AG09319 (cell line): ENCODE measurements around the gene EML6.
"Not testable (repeated sequence)": the region's sequence is repeated elsewhere in the genome, so short reads cannot be mapped to it uniquely, and the experiment has no call there.

ENCODE experiments used
- DNase-seq: peaks from one replicate; pipeline ENCODE4 v3.0.0-alpha.2; 2010; ENCODE audit warnings: low read depth; ENCODE audit errors: extremely low read depth
- TF ChIP-seq, protein P1 (sequence below): IDR thresholded peaks from 2 replicates; pipeline ENCODE4 v1.5.1; 2011; ENCODE audit warnings: low read depth, mild to moderate bottlenecking, inconsistent platforms, low read length, moderate library complexity

Gene EML6

DNA sequence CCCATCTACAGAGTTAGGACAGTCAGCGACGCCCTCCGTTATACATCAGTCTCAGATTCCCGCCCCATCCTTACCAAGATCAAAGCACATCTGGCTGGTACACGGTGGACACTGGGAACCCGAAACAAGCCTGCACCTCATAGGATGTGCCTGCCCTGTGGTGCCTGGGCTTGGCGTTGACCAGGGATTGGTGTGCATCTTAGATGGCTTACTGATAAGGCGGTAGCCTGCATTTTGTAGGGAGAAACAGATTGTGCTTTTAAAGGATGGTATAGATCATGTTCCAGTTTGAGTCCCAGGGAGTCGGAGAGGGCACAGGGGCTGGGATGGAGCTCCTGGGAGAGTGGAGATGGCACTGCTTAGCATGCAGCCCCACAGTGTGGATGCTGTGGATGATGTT is 108.0 kb downstream of the EML6 start:
- no peak for DNase-seq
- TF ChIP-seq, protein P1, sequence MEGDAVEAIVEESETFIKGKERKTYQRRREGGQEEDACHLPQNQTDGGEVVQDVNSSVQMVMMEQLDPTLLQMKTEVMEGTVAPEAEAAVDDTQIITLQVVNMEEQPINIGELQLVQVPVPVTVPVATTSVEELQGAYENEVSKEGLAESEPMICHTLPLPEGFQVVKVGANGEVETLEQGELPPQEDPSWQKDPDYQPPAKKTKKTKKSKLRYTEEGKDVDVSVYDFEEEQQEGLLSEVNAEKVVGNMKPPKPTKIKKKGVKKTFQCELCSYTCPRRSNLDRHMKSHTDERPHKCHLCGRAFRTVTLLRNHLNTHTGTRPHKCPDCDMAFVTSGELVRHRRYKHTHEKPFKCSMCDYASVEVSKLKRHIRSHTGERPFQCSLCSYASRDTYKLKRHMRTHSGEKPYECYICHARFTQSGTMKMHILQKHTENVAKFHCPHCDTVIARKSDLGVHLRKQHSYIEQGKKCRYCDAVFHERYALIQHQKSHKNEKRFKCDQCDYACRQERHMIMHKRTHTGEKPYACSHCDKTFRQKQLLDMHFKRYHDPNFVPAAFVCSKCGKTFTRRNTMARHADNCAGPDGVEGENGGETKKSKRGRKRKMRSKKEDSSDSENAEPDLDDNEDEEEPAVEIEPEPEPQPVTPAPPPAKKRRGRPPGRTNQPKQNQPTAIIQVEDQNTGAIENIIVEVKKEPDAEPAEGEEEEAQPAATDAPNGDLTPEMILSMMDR, result no peak

- no peak for DNase-seq
- TF ChIP-seq, protein P1, result no peak
These were observed 111.3 kb downstream of the EML6 start for GRCh38 chr2:54834721-54835120.

DNA sequence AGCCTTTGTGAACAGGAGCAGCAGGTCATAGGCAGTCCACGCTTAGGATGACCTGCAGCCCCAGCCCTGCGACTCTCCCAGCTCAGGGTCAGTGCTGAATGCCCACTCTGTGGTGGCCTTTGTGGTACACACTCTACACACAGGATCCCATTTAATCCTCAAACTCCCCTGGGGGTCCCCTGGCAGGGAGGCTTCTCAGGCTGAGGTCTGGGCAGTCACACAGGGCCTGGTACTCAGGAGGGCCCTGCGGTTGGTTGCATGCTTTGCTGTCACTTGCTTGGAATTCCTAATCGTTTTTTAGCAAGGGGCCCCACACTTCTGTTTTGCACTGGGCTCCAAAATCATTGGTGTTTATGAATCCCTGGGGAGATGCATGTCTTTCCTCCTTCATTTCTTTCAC is 113.0 kb downstream of the EML6 start:
- DNase-seq, result no peak
- TF ChIP-seq, protein P1, result no peak

GRCh38 chr2:54838585-54839035 is 115.1 kb downstream of the EML6 start:
- peak; percentile 38 for DNase-seq
- TF ChIP-seq, protein P1, result peak; percentile 96

GRCh38 chr2:54839461-54840255 is 116.2 kb downstream of the EML6 start:
- TF ChIP-seq, protein P1, result no peak
- DNase-seq, result no peak

DNA sequence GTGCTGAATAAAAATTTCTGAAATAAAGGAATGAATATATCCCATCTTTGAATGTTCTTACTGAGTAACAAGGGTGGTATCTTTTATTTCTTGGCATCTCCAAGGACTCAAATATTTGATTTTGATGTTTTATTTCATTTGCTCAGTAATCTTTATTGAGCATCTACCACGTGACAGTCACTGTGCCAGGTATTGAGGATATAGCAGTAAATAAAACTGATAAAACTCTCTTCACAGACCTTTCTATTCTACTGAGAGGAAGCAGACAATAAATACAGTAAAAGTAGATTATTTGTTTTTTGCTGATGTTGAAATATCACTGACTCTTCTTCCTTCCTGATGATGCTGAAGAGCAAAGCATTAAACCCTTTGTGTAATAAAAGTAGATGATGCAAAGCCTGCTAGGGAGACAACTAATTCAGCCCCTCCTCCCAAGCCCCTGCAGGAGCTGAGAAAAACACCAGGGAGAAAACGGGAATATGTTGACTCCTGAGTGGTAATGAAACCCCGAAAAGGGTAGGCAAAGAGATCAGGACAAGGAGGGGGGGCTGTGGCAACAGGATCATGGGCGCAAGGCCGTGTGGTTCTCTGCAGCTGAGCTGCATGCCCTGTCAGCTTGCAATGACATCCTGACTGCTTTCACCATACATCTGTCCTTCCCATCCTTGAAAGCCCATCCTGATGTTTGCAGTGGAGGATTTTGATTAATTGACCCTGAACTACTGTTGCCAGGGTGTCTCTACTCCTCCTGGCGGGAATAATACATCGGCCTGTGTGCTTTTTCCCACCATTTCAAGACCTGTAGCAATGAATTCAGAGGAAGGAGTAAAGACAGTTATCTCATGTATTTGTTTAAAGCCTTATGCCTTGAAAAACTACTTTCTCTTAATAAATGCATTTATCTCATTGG is 117.4 kb downstream of the EML6 start:
- no peak for DNase-seq
- TF ChIP-seq, protein P1, result no peak

DNA sequence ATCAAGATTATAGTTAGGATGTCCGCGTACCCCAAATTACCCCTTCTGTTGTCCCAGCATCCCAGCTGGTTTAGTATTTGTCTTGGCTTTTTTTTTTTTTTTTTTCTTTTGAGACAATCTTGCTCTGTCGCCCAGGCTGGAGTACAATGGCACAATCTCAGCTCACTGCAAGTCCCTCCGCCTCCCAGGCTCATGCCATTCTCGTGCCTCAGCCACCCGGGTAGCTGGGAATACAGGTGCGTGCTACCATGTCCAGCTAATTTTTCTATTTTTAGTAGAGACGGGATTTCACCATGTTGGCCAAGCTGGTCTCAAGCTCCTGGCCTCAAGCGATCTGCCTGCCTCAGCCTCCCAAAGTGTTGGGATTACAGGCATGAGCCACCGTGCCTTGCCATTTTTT is 118.0 kb downstream of the EML6 start:
- DNase-seq, result not testable (repeated sequence)
